ENCODE results near the gene PPAT. TPM values are rescaled to one million over a fixed set of nuclear protein-coding genes. Genes with fewer than 3 reads are reported as not detected.

Gene PPAT
- total and polyA plus RNA-seq, 8 donors, result 6.4 to 30.0 (median 22.2) TPM

DNA sequence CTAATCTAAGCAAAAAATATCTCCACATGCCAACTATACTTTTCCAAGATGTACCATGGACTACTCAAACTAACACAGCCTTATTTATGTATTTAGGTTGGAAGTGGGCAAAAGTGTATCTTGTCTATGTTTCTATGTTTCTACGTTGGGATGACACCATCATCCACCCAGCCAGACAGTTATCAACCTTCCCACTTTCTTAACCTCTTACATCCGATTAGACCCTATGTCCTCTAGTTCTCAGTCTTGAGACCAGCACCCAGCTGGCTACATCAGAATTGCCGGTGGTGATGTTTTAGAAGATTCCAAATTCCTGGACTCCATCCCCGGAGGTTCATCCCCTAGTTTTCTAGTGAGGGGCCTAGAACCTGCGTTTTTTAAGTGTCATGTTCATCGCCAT, 47.1 kb downstream of the PPAT start:
- ATAC-seq (no peak), DNase-seq (no peak)
- H3K27me3 ChIP-seq, result no peaks in the 10 kb centered on the region
- TF ChIP-seq, protein P1, sequence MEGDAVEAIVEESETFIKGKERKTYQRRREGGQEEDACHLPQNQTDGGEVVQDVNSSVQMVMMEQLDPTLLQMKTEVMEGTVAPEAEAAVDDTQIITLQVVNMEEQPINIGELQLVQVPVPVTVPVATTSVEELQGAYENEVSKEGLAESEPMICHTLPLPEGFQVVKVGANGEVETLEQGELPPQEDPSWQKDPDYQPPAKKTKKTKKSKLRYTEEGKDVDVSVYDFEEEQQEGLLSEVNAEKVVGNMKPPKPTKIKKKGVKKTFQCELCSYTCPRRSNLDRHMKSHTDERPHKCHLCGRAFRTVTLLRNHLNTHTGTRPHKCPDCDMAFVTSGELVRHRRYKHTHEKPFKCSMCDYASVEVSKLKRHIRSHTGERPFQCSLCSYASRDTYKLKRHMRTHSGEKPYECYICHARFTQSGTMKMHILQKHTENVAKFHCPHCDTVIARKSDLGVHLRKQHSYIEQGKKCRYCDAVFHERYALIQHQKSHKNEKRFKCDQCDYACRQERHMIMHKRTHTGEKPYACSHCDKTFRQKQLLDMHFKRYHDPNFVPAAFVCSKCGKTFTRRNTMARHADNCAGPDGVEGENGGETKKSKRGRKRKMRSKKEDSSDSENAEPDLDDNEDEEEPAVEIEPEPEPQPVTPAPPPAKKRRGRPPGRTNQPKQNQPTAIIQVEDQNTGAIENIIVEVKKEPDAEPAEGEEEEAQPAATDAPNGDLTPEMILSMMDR (IDR thresholded peaks at IDR 0.05), result no peak
- H3K4me1 ChIP-seq, result peaks cover 0 to 26% of the 10 kb centered on the region in 2 donors
- intact Hi-C loops (cut with DNase I), result no loop called here
- peak overlapping the region in 1 of 2 donors; percentile 99 for H3K27ac ChIP-seq
- H3K9me3 ChIP-seq, result no peaks in the 10 kb centered on the region
- peak overlapping the region; percentile 66 to 73 for H3K4me3 ChIP-seq
- H3K36me3 ChIP-seq, result no peaks in the 10 kb centered on the region

DNA sequence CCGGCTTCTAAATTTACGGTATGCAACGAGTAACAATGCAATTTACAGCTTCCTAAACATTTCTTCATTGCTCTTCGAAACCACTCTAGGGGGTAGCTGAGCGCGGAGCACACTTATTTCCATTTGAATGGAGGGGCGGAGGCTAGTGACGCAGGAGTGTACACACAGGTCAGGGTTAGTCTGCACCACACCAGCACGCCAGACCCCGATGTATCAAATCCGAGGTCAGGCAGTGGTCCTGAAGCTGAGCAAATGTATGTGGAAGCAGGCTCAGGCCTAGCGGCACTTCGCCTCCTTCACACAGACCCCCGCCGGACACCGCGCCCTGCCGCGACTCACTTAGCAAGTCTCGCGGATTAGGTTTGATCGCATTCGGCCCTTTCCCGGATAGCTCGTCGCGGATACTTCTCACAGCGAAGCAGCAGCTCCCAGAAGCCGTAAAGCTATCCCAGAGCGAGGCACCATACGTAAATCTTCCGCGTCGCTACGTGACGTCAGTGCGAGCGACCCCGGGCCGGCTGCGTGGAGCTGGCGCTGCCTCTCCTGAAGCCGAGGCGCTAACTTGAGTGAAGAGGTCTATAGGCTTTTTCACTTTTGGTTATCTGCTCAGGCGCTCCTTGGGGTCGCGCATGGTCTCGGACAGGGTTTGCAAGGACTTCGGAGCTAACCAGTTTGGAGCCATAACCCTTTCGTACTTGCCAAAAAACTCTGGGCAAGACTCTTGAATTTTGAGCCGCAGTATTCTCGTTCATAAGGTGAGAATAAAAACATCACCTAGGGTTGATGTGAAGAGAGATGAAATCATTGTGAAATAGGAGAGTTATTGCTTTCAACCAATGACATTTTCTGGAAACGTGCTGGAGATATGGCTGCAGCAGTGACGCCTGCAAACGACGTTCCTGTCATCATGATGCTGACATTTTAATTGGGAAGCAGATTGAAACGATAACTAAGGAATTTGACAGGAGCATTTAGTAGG, 48.1 kb downstream of the PPAT start, which contains the start of gene AASDH:
TSS of gene AASDH (minus strand) at position 469 of the 979 bp plus-strand sequence. CDS start 3,192 bp downstream, outside the sequence.
- peak within 1 kb of the TSS; percentile 66 to 73 for H3K4me3 ChIP-seq
- TF ChIP-seq, protein P1 (IDR thresholded peaks at IDR 0.05), result no peak
- intact Hi-C loops (cut with DNase I), result no loop called here

DNA sequence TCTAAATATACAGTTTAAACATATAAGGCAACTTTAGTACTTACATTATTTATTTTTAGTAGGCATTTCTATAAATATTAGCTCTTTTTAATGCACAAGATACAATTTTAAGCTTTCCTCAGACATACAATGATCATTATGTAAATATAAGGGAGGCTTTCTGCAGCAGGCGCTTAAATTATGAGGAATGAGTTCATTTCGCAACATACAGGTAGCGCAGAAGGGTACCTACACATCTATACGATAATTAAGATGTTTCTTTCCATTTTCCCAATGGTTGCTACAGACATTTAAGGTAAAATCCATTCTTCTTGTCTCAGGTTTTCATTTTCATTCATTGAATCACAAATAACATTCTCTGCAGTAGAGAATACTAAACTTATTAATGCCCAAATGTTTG, 49.3 kb downstream of the PPAT start:
- no peak for ATAC-seq
- Histone ChIP-seq H3K9me3 (no peaks in the 10 kb centered on the region), H3K4me1 (peaks cover 0 to 26% of the 10 kb centered on the region in 2 donors), H3K27me3 (no peaks in the 10 kb centered on the region), H3K36me3 (no peaks in the 10 kb centered on the region), H3K27ac (peak overlapping the region; percentile 98 to 99), H3K4me3 (peak overlapping the region; percentile 8 to 73)
- intact Hi-C loops (cut with DNase I), result no loop called here
- TF ChIP-seq, protein P1 (IDR thresholded peaks at IDR 0.05), result no peak
- no peak for DNase-seq

More for the DNA sequence above, 48.1 kb downstream of the PPAT start, which contains the start of gene AASDH:
- peak; percentile 93 to 98 (median 96) for DNase-seq
- no peaks in the 10 kb centered on the region for H3K27me3 ChIP-seq
- H3K27ac ChIP-seq, result peak within 1 kb of the TSS; percentile 98 to 99
- peak; percentile 97 for ATAC-seq
- H3K4me1 ChIP-seq, result peaks cover 0 to 26% of the 10 kb centered on the region in 2 donors
- no peaks in the 10 kb centered on the region for H3K9me3 ChIP-seq
- no peaks in the 10 kb centered on the region for H3K36me3 ChIP-seq

DNA sequence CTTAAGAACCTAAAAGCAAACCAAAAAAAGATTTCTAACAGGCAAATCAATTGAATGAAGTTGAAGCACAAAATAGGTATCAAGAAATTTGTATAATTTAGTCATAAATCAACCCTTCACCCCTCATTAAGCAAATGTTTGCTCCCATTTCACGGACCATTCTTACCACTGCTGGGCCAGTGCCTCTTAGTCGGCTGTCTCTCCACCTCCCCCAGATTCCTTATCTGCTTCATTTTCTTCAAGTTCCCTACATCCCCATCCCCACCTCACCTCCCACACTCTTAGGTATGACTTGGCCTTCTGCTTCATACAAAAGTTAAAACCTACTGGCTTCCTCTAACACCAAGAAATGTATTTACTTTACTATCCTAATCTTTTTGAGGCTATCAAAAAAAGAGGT, 60.0 kb downstream of the PPAT start:
- H3K36me3 ChIP-seq, result peaks cover 0 to 22% of the 10 kb centered on the region in 2 donors
- no peaks in the 10 kb centered on the region for H3K9me3 ChIP-seq
- no peak overlapping the region for H3K4me3 ChIP-seq
- H3K4me1 ChIP-seq, result no peaks in the 10 kb centered on the region
- intact Hi-C loops (cut with DNase I), result no loop called here
- H3K27ac ChIP-seq, result no peak overlapping the region
- DNase-seq (no peak), ATAC-seq (no peak)
- TF ChIP-seq, protein P1 (IDR thresholded peaks at IDR 0.05), result no peak
- H3K27me3 ChIP-seq, result no peaks in the 10 kb centered on the region

DNA sequence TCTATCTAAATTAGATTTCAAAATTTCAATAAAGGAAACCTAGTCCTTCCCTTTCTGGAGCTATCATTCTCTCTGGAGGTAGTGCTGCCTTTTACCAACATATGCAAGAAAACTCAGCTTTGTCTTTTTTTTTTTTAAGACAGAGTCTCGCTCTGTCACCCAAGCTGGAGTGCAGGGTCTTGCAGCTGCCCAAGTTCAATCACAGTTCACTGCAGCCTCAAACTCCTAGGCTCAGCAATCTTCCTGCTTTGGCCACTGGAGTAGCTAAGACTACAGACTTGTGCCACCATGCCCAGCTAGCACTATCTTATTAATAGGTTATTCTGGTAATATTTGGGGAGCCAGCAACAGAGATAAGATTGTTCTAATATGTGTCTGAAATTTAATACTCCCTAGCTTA, 60.5 kb downstream of the PPAT start:
- no peak overlapping the region for H3K27ac ChIP-seq
- no peak for DNase-seq
- intact Hi-C loops (cut with DNase I), result no loop called here
- no peaks in the 10 kb centered on the region for H3K4me1 ChIP-seq
- H3K36me3 ChIP-seq, result peaks cover 0 to 25% of the 10 kb centered on the region in 2 donors
- H3K4me3 ChIP-seq, result no peak overlapping the region
- H3K9me3 ChIP-seq, result no peaks in the 10 kb centered on the region
- H3K27me3 ChIP-seq, result no peaks in the 10 kb centered on the region
- ATAC-seq, result no peak
- TF ChIP-seq, protein P1 (IDR thresholded peaks at IDR 0.05), result no peak
